K562 (cell line): ENCODE measurements around the gene ARHGAP26. TPM values are rescaled to one million over a fixed set of nuclear protein-coding genes. Genes with fewer than 3 reads are reported as not detected.
A peak's percentile ranks its signal among the peaks of the same experiment; 100 is the strongest.

Source experiments
- ATAC-seq: fragments of 200-7000 bp; cut with Tn5 transposase; 3 replicates; pipeline ENCODE4 v1.9.1; 2020; ENCODE audit warnings: moderate library complexity
- BruUV-seq: library from RNA; stranded (reverse); fragments of 400-500 nt; replicated peaks from 2 replicates; lab custom pipeline; 2021; lab: Mats Ljungman, UMichigan
- CTCF ChIA-PET: fragments of 300-600 bp; formaldehyde crosslinking; extraction: SDS; loops from one replicate; lab custom pipeline; 2021; ENCODE audit warnings: low intra/inter-chr PET ratio; lab: Yijun Ruan, JAX
- POLR2A ChIA-PET: fragments of 300-600, 350-650 bp; sonication (Branson Sonifier 250); formaldehyde crosslinking; extraction: SDS; loops from one replicate; lab custom pipeline; 2021; ENCODE audit warnings: antibody characterized with exemption, inconsistent platforms; lab: Yijun Ruan, JAX
- DNase-seq, 4 experiments: peaks; one replicate each; pipeline versions ENCODE4 v3.0.0 to v3.0.0-alpha.2; 2011 to 2018; ENCODE audit warnings: low spot score in 3 of 4, mixed read lengths in 3 of 4; ENCODE audit errors: extremely low read depth in 1 of 4
- FAIRE-seq: peaks from 2 replicates; lab custom pipeline; 2011; peaks lifted over from hg19 to GRCh38; lab: Jason Lieb, UNC
- H2AFZ ChIP-seq: 2 replicates; pipeline ENCODE4 v1.6.0; 2011; ENCODE audit warnings: low read depth, low read length, control low read depth, inconsistent platforms
- H3K27ac ChIP-seq: fragments of 200-600 bp; 3 replicates; pipeline ENCODE4 v1.8.0; 2011; ENCODE audit warnings: low read depth, mild to moderate bottlenecking, control low read depth, inconsistent platforms, low read length, moderate library complexity, mixed read lengths; ENCODE audit errors: extremely low read depth
- H3K27me3 ChIP-seq, 2 experiments: fragments of 300-600 bp in 1 of 2; 2 replicates in 1 of 2; 3 replicates in 1 of 2; pipeline versions ENCODE4 v1.6.0 to v1.8.0; 2011; ENCODE audit warnings: inconsistent platforms in 2 of 2, low read length in 2 of 2, mild to moderate bottlenecking in 1 of 2, mixed read lengths in 1 of 2, moderate library complexity in 1 of 2; ENCODE audit not compliant: control insufficient read depth in 2 of 2, insufficient read depth in 2 of 2
- H3K36me3 ChIP-seq: fragments of 300-600 bp; 3 replicates; pipeline ENCODE4 v1.8.0; 2011; ENCODE audit warnings: mild to moderate bottlenecking, low read length, inconsistent platforms; ENCODE audit not compliant: control insufficient read depth, insufficient read depth
- H3K4me1 ChIP-seq, 2 experiments: fragments of 200-600 bp in 1 of 2; replicated peaks in 1 of 2; 2 replicates in 1 of 2; 3 replicates in 1 of 2; pipeline versions ENCODE4 v1.5.1 to v1.8.0; 2011; ENCODE audit warnings: inconsistent platforms in 2 of 2, low read length in 2 of 2, mild to moderate bottlenecking in 1 of 2, mixed read lengths in 1 of 2, moderate library complexity in 1 of 2; ENCODE audit not compliant: control insufficient read depth in 2 of 2, insufficient read depth in 2 of 2
- H3K4me2 ChIP-seq: 2 replicates; pipeline ENCODE4 v1.6.1; 2011; ENCODE audit warnings: low read length, control low read depth, inconsistent platforms, mixed read lengths; ENCODE audit not compliant: insufficient read depth
- H3K4me3 ChIP-seq: fragments of 200-600 bp; sonication (generic), shearing (Covaris generic); 2 replicates; pipeline ENCODE4 v1.5.1; 2016; ENCODE audit warnings: control low read depth, inconsistent platforms
- H3K79me2 ChIP-seq: fragments of 200-600 bp; 3 replicates; pipeline ENCODE4 v1.8.0; 2011; ENCODE audit warnings: low read length, inconsistent platforms; ENCODE audit not compliant: control insufficient read depth, insufficient read depth
- H3K9ac ChIP-seq, 2 experiments: 2 replicates each; pipeline versions ENCODE4 v1.6.0 to v1.6.1; 2011; ENCODE audit warnings: low read depth in 2 of 2, low read length in 2 of 2, control low read depth in 1 of 2, inconsistent platforms in 1 of 2, mild to moderate bottlenecking in 1 of 2, mixed read lengths in 1 of 2; ENCODE audit not compliant: insufficient read depth in 1 of 2
- H3K9me1 ChIP-seq: one replicate; pipeline ENCODE4 v1.6.0; 2011; ENCODE audit warnings: inconsistent platforms, mild to moderate bottlenecking, low read length, moderate library complexity; ENCODE audit not compliant: control insufficient read depth, insufficient read depth
- H3K9me3 ChIP-seq: replicated peaks from 2 replicates; pipeline ENCODE4 v1.5.1; 2011; ENCODE audit warnings: low read depth, low read length, inconsistent platforms; ENCODE audit not compliant: control insufficient read depth, insufficient read depth
- H4K20me1 ChIP-seq: replicated peaks from 2 replicates; pipeline ENCODE4 v1.6.1; 2011; ENCODE audit warnings: low read length, inconsistent platforms, mixed read lengths; ENCODE audit not compliant: control insufficient read depth, insufficient read depth
- BHLHE40 ChIP-seq: IDR thresholded peaks from 2 replicates; pipeline ENCODE4 v1.6.1; 2011; ENCODE audit warnings: low read length, improper control_type of control experiment
- C11orf30 ChIP-seq: fragments of 450-650 bp; IDR thresholded peaks from 2 replicates; pipeline ENCODE4 v1.6.1; 2016; ENCODE audit warnings: low read depth, mild to moderate bottlenecking
- CBX1 ChIP-seq: sonication (generic); IDR thresholded peaks from 2 replicates; pipeline ENCODE4 v1.6.1; 2016; ENCODE audit warnings: antibody characterized with exemption, low read depth, mild to moderate bottlenecking
- ELF1 ChIP-seq: fragments of 200-800 bp; sonication (Bioruptor generic); IDR thresholded peaks from 2 replicates; pipeline ENCODE4 v1.6.1; 2016; ENCODE audit warnings: missing genetic modification characterization, missing compliant biosample characterization
- KAT8 ChIP-seq: fragments of 450-650 bp; IDR thresholded peaks from 2 replicates; pipeline ENCODE4 v1.6.1; 2016; ENCODE audit warnings: low read depth, mild to moderate bottlenecking
- KDM4B ChIP-seq, 2 experiments: fragments of 450-650 bp in 1 of 2; sonication (generic) in 1 of 2; IDR thresholded peaks; 2 replicates each; pipeline ENCODE4 v1.6.1; 2016 to 2017; ENCODE audit warnings: borderline replicate concordance in 2 of 2, antibody characterized with exemption in 1 of 2, low read depth in 1 of 2, mild to moderate bottlenecking in 1 of 2
- MAFF ChIP-seq: IDR thresholded peaks from 2 replicates; pipeline ENCODE4 v1.6.1; 2012; ENCODE audit warnings: low read length, improper control_type of control experiment
- MAX ChIP-seq: sonication (generic); formaldehyde crosslinking; IDR thresholded peaks from 2 replicates; pipeline ENCODE4 v1.9.0; 2022; ENCODE audit warnings: mild to moderate bottlenecking, missing genetic modification reagents
- MTA1 ChIP-seq: fragments of 450-650 bp; IDR thresholded peaks from 2 replicates; pipeline ENCODE4 v1.6.1; 2017; ENCODE audit warnings: borderline replicate concordance
- NBN ChIP-seq: fragments of 450-650 bp; IDR thresholded peaks from 2 replicates; pipeline ENCODE4 v1.6.1; 2016; ENCODE audit warnings: low read depth, mild to moderate bottlenecking
- NFXL1 ChIP-seq: fragments of 450-650 bp; formaldehyde crosslinking; IDR thresholded peaks from 2 replicates; pipeline ENCODE4 v1.4.0; 2021; ENCODE audit warnings: mild to moderate bottlenecking
- NR2C2 ChIP-seq, 2 experiments: fragments of 200-800 bp in 1 of 2; sonication (Bioruptor generic) in 1 of 2; sonication (generic) in 1 of 2; formaldehyde crosslinking in 1 of 2; IDR thresholded peaks; 2 replicates each; pipeline versions ENCODE4 v1.6.1 to v1.8.0; 2016 to 2022; ENCODE audit warnings: mild to moderate bottlenecking in 1 of 2, missing compliant biosample characterization in 1 of 2, missing genetic modification characterization in 1 of 2, missing genetic modification reagents in 1 of 2
- POU5F1 ChIP-seq: fragments of 150-350 bp; IDR thresholded peaks from 2 replicates; pipeline ENCODE4 v1.6.1; 2014; ENCODE audit warnings: borderline replicate concordance, low read length, low read depth, mild to moderate bottlenecking; ENCODE audit not compliant: partially characterized antibody
- TCFL5 ChIP-seq: fragments of 250-450 bp; sonication (Bioruptor Pico); conservative IDR thresholded peaks from 2 replicates; pipeline ENCODE4 v1.6.1; 2021; ENCODE audit warnings: mild to moderate bottlenecking, moderate library complexity, matching md5 sums
- TEAD2 ChIP-seq: fragments of 450-650 bp; IDR thresholded peaks from 2 replicates; pipeline ENCODE4 v1.6.1; 2016; ENCODE audit warnings: missing genetic modification characterization, control low read depth, missing compliant biosample characterization
- THAP12 ChIP-seq: fragments of 250-450 bp; sonication (Bioruptor Pico); IDR thresholded peaks from 2 replicates; pipeline ENCODE4 v1.9.0; 2021; ENCODE audit warnings: mild to moderate bottlenecking, inconsistent platforms
- ZBTB2 ChIP-seq: fragments of 450-650 bp; IDR thresholded peaks from 2 replicates; pipeline ENCODE4 v1.6.1; 2016; ENCODE audit warnings: antibody characterized with exemption
- WGBS: fragments of 100-300 bp; shearing (Covaris generic); methylation state at CpG from one replicate; pipeline ENCODE4 v1.1.6; 2016; ENCODE audit warnings: low coverage, mixed read lengths; ENCODE audit not compliant: insufficient coverage; ENCODE audit errors: missing lambda C conversion rate; 5-methylcytosine and 5-hydroxymethylcytosine counted together
- in situ Hi-C: fragments of 300-500 bp; cut with MboI; formaldehyde crosslinking; loops from 4 replicates; pipeline ENCODE4 v1.15.0; 2018; ENCODE audit warnings: inconsistent platforms, mixed read lengths
- intact Hi-C: fragments of 100-400 bp; cut with micrococcal nuclease; formaldehyde crosslinking; loops from 2 replicates; pipeline ENCODE4 v1.14.2; 2022
- polyA plus RNA-seq, 8 experiments: library from polyadenylated mRNA; depleted of rRNA in 4 of 8; stranded (reverse) in 5 of 8; unstranded in 3 of 8; fragments of >200 nt; fragmentation: Nextera tagmentation in 2 of 8; fragmentation: Illumina TruSeq in 1 of 8; extraction: Ambion mirVana in 2 of 8; extraction: Trizol in 1 of 8; gene quantifications; 2 replicates each; pipeline versions ENCODE4 v1.2.1 to v1.2.3, GENCODE V29; 2011 to 2014; ENCODE audit warnings: inconsistent platforms in 1 of 8, missing spikeins in 1 of 8
- total RNA-seq, 7 experiments: library from RNA; depleted of rRNA in 6 of 7; stranded (reverse); fragments of >200 nt in 6 of 7; fragmentation: Illumina TruSeq in 2 of 7; extraction: Trizol in 2 of 7; gene quantifications; 2 replicates each; pipeline versions ENCODE4 v1.2.1 to v1.2.3, GENCODE V29; 2011 to 2021; ENCODE audit warnings: low replicate concordance in 1 of 7
- TF ChIP-seq, protein P1 (sequence below): sonication (generic); formaldehyde crosslinking; IDR thresholded peaks from 2 replicates; pipeline ENCODE4 v1.8.0; 2023; ENCODE audit warnings: mild to moderate bottlenecking, missing genetic modification reagents

ARHGAP26 gene
- total and polyA plus RNA-seq, 9 of the 15 experiments (the other 6 are each of a cell fraction or from before 2014, with no cell fraction given) = 0.13 to 1.1 (median 0.55) TPM

DNA sequence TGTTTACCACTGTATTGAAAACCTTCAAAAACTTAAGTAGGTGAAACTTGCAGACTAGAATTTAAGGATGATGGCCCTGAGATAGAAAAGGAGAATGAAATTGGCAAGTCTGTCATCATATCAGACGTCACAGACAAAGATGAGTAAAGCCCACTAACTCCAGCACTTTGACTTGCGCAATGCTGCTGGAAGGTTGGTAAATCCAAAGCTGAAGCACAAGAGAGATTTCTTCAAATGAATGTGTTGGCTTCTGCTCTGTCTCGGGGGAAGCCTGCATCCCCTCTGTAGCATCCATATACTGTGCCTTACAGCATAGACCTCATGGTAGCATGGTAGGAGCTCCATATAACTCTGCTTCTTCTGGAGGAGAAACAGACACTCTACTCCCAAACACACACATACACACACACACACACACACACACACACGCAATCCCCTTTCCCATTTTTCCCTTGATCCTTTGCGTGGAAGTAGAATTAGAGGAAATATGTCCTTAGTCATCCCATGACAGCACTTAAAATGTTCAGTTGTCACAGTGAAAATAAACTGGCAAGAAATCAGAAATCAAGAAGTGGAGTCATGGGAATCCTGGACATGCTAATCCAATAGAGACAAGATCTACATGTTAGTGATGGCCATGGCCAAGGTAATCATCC is 391.8 kb downstream of the ARHGAP26 start:
- Histone ChIP-seq H3K9me1 (no peaks in the 10 kb centered on the region), H2AFZ (no peak overlapping the region), H3K4me1 (no peaks in the 10 kb centered on the region), H4K20me1 (no peaks in the 10 kb centered on the region), H3K4me3 (no peak overlapping the region), H3K27ac (no peak overlapping the region), H3K36me3 (no peaks in the 10 kb centered on the region), H3K27me3 (no peaks in the 10 kb centered on the region), H3K79me2 (no peaks in the 10 kb centered on the region), H3K9ac (no peak overlapping the region), H3K4me2 (no peak overlapping the region), H3K9me3 (no peaks in the 10 kb centered on the region)
- in situ Hi-C loops (no loop called here), intact Hi-C loops (no loop called here)
- POLR2A ChIA-PET = no interaction called here
- CTCF ChIA-PET = no interaction called here
- BruUV-seq = no TSS peak
- DNase-seq (no peak), ATAC-seq (no peak), FAIRE-seq (no peak)
- 25% methylated on average over 4 of the region's 5 CpGs for WGBS
- TF ChIP-seq BHLHE40 = no peak
- TF ChIP-seq, protein P1, sequence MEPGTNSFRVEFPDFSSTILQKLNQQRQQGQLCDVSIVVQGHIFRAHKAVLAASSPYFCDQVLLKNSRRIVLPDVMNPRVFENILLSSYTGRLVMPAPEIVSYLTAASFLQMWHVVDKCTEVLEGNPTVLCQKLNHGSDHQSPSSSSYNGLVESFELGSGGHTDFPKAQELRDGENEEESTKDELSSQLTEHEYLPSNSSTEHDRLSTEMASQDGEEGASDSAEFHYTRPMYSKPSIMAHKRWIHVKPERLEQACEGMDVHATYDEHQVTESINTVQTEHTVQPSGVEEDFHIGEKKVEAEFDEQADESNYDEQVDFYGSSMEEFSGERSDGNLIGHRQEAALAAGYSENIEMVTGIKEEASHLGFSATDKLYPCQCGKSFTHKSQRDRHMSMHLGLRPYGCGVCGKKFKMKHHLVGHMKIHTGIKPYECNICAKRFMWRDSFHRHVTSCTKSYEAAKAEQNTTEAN = no peak
- no peak for TF ChIP-seq TEAD2 (tag)
- TF ChIP-seq MTA1 = no peak
- no peak for TF ChIP-seq NFXL1 (CRISPR knock-in tag)
- no peak for TF ChIP-seq NR2C2 (CRISPR knock-in tag; IDR thresholded peaks at IDR 0.05)
- TF ChIP-seq NR2C2 (tag; IDR thresholded peaks at IDR 0.05) = 0 out of 2 replicates have a peak, but pooled peaks have one; percentile 13
- no peak for TF ChIP-seq TCFL5 (CRISPR knock-in tag)
- TF ChIP-seq NBN = no peak
- no peak for TF ChIP-seq THAP12 (CRISPR knock-in tag)
- TF ChIP-seq KAT8 = no peak
- TF ChIP-seq MAFF = no peak
- TF ChIP-seq KDM4B (IDR thresholded peaks at IDR 0.05; ENCODE audit: borderline replicate concordance in 2 of 2, low read depth in 1 of 2) = no peak
- TF ChIP-seq MAX (CRISPR knock-in tag) = no peak
- no peak for TF ChIP-seq CBX1
- no peak for TF ChIP-seq ZBTB2
- peak; percentile 6; the same call in 1 of the 2 replicates for TF ChIP-seq C11orf30
- no peak for TF ChIP-seq POU5F1
- TF ChIP-seq ELF1 (tag) = no peak
